Measurements from ENCODE around the gene SLC46A3.

Gene SLC46A3

DNA sequence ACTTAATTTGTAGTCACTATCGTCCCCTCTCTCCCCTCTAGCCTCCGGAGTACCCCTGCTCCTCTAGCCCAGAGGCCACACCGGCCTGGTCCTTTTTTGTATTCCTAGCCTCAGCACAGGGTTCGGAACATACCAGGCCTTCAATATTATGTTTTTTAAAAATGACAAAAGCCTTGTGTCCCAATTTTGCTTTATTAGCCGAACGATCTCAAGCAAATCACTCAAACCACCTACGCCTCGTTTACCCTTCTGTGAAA, 60.3 kb downstream of the SLC46A3 start:
- TF ChIP-seq, protein P1, sequence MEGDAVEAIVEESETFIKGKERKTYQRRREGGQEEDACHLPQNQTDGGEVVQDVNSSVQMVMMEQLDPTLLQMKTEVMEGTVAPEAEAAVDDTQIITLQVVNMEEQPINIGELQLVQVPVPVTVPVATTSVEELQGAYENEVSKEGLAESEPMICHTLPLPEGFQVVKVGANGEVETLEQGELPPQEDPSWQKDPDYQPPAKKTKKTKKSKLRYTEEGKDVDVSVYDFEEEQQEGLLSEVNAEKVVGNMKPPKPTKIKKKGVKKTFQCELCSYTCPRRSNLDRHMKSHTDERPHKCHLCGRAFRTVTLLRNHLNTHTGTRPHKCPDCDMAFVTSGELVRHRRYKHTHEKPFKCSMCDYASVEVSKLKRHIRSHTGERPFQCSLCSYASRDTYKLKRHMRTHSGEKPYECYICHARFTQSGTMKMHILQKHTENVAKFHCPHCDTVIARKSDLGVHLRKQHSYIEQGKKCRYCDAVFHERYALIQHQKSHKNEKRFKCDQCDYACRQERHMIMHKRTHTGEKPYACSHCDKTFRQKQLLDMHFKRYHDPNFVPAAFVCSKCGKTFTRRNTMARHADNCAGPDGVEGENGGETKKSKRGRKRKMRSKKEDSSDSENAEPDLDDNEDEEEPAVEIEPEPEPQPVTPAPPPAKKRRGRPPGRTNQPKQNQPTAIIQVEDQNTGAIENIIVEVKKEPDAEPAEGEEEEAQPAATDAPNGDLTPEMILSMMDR (IDR thresholded peaks at IDR 0.05; ENCODE audit: control extremely low read depth, extremely low read depth, low read depth, missing control alignments) = no peak
- DNase-seq (ENCODE audit: extremely low spot score) = no peak
- POLR2A ChIA-PET = interaction anchor here (1.0 to 1.7 kb wide), 5 partner anchors 10 to 47 kb away, joined by 3 to 5 read pairs (median 4); no protein-coding TSS in a partner anchor
- CTCF ChIA-PET = interaction anchor here (1.1 to 4.9 kb wide), 6 partner anchors 10 to 335 kb away, joined by 3 to 16 read pairs (median 8); no protein-coding TSS in a partner anchor

DNA sequence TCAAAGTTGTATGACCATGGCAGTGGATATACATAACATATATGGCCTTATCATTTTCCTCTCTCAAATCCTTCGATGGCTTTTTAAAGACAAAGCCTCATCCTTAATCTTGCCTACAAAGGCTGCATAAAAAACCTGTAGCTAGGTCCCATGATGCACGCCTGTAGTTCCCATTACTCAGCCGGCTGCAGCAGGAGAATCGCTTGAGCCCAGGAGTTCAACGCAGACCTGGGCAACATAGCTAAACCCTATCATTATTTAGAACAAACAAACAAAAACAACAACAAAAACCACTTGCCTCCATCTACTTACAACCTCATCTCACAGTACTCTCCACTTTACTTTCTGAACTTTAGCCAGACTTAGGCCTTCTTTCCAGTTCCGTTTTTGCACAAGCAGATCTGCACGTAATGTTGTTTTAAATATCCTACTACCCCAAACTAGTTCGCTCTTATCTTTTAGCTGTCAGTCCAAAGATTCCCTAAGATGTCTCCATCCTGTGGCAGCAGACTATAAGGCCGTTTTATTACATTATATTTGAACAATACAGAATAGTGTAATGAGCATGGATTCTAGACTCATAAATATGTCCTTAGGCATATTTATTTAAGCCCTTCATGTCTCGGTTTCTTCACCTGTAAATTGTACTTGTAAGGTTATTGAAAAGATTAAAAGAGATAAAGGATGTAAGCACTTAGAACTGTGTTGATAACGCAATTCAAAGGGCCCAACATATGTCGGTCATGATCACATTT, 60.8 kb downstream of the SLC46A3 start:
- ChIA-PET CTCF (interaction anchor here (1.1 to 4.9 kb wide), 6 partner anchors 10 to 334 kb away, joined by 3 to 16 read pairs (median 8); no protein-coding TSS in a partner anchor), POLR2A (interaction anchor here (1.0 to 1.7 kb wide), 4 partner anchors 10 to 48 kb away, joined by 3 to 5 read pairs (median 4); no protein-coding TSS in a partner anchor)
- DNase-seq (ENCODE audit: extremely low spot score) = peak; percentile 20
- TF ChIP-seq, protein P1 (IDR thresholded peaks at IDR 0.05; ENCODE audit: control extremely low read depth, extremely low read depth, low read depth, missing control alignments) = no peak

DNA sequence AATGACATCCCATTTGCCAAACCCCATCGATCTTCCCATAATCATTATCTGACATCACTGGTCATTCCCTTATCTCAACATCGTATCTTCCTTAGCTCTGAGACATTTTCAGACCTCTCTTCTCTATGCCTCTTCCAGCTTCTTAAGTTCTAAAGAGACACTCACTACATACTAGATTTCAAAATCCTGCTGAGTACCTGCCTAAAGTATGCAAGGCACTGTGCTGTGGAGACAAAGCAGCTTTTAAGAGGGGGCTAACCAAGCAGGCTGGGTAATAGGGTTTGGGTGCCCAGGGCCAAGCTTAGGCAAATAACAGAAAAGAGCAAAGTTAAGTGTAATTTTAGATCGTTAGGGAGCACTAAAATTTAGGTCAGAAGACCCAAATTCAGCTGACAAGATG, 63.2 kb downstream of the SLC46A3 start:
- TF ChIP-seq, protein P1 (IDR thresholded peaks at IDR 0.05; ENCODE audit: control extremely low read depth, extremely low read depth, low read depth, missing control alignments) = no peak
- ChIA-PET CTCF (interaction anchor here (1.0 to 4.9 kb wide), 7 partner anchors 8 to 560 kb away, joined by 3 to 16 read pairs (median 4); no protein-coding TSS in a partner anchor), POLR2A (interaction anchor here (0.6 kb wide), 1 partner anchor 17 kb away, joined by 5 read pairs; no protein-coding TSS in a partner anchor)
- DNase-seq (ENCODE audit: extremely low spot score) = no peak

DNA sequence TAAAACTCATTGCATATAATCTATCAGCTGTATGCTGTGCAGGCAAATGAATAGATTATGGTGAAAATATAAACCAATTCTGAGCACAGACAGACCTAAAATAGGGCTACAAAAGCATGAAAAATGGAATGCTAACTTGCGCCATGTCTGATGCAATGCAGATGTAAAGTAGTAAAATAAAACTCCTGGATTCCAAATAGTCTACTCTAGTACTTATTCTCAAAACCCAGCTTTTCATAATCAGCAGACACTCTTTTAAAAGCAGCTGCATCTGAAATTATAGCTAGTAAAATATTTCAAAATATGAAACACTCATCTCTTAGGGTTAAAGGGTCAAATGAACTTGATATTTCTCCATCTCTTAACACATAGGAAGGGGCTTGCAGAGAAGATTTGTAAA, 64.5 kb downstream of the SLC46A3 start:
- TF ChIP-seq, protein P1 (IDR thresholded peaks at IDR 0.05; ENCODE audit: control extremely low read depth, extremely low read depth, low read depth, missing control alignments) = no peak
- DNase-seq (ENCODE audit: extremely low spot score) = no peak
- ChIA-PET POLR2A (no interaction called here), CTCF (interaction anchor here (1.1 kb wide), 1 partner anchor 15 kb away, joined by 3 read pairs; no protein-coding TSS in a partner anchor)

DNA sequence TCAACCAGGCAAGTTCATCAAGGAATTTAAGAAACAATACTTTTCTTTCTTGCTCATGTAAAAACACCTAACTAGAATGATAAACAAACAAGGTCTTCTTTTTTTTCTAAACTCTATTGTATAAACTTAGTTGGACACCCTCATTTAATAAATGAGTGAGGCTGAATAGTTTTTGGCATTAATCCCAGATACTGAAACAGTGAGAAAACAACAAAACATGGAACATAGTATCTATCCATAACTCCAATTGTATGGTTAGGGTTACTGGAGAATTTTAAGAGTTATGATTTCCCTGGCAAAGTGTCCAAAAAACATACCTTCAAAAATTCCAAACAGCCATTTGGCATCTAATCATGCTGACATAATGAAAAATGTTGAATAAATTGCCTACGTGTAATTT, 65.7 kb downstream of the SLC46A3 start:
- no peak for DNase-seq (ENCODE audit: extremely low spot score)
- ChIA-PET POLR2A (no interaction called here), CTCF (interaction anchor here (1.7 kb wide), 1 partner anchor 11 kb away, joined by 4 read pairs; no protein-coding TSS in a partner anchor)
- TF ChIP-seq, protein P1 (IDR thresholded peaks at IDR 0.05; ENCODE audit: control extremely low read depth, extremely low read depth, low read depth, missing control alignments) = no peak

DNA sequence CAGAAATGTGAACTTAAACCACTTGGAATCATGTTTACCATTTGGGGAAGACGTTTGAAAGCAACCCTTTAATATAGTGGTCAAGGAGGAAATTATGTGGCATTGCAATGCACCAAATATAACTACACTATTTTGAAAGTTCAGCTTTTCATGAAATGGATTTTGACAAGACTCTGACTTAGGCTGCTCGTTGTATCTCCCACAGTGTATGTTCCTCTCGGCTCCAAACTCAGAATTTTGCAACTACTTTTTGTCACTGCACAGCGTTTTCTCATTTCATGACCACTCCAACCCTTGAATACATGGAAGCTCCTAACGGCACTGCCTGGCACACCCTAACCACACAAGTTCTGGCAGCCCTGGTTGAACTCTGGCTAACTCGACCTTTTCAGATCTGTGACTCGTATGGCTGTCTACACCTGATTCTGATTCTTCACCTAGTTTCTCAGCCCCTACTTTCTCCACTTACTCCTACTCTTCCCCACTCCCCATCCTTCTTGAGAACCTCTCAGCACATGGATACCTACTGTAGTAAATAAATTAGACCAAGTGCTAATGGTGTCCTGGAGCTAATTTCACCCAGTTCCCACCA, 66.9 kb downstream of the SLC46A3 start:
- CTCF ChIA-PET = no interaction called here
- no peak for DNase-seq (ENCODE audit: extremely low spot score)
- POLR2A ChIA-PET = no interaction called here
- TF ChIP-seq, protein P1 (IDR thresholded peaks at IDR 0.05; ENCODE audit: control extremely low read depth, extremely low read depth, low read depth, missing control alignments) = no peak

Measured in GM10248 (cell line).